GM18861 (cell line): ENCODE measurements around the gene TSPAN16.

ENCODE experiments used
- ATAC-seq: cut with Tn5 transposase; IDR thresholded peaks from one replicate; pipeline ENCODE4 v1.9.1; 2021; ENCODE audit not compliant: unreplicated experiment

Gene TSPAN16

DNA sequence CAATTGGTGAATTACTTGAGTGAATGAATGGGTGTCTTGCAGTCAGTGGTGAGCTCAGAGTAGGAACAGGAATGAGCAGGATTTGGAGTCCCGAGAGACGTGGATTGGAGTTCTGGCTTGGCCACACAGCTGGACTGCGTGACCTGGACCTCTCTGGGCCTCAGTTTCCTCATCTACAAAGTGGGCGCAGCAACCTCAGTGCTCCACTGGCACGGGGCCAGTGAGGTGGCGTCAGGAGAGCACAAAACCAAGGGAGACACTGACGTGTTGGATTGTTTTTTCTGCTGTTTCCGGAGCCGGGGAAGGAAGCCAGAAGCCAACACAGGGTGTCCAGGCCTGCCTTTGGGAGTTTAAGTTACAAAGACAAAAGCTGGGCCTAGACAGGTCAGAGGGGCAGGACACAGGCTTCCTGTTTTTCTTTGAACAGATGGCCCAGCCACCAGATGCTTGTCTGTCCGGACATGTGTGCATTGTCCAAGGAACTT lies 27.1 kb upstream of the TSPAN16 start:
- no peak for ATAC-seq

DNA sequence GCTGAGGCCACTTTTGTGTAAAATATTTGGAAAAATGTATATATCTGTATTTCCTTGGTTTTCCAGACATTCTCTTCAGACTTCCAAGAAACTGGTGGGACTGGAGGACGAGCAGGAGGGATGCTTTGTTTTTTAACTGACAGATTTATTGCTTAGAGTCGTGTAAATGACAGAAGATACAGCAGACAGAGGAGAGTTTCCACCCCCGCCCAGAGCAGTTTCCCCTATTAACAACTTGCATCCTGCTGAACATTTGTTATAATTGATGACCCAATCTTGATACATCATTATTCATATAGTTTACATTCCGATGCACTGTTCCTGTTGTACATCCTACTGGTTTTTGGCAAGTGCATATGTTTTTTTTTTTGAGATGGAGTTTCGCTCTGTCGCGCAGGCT lies 26.6 kb upstream of the TSPAN16 start:
- ATAC-seq, result no peak

- no peak for ATAC-seq
Observed at GRCh38 chr19:11273296-11273695, 22.7 kb upstream of the TSPAN16 start.

GRCh38 chr19:11273989-11274388 lies 22.0 kb upstream of the TSPAN16 start:
- no peak for ATAC-seq

DNA sequence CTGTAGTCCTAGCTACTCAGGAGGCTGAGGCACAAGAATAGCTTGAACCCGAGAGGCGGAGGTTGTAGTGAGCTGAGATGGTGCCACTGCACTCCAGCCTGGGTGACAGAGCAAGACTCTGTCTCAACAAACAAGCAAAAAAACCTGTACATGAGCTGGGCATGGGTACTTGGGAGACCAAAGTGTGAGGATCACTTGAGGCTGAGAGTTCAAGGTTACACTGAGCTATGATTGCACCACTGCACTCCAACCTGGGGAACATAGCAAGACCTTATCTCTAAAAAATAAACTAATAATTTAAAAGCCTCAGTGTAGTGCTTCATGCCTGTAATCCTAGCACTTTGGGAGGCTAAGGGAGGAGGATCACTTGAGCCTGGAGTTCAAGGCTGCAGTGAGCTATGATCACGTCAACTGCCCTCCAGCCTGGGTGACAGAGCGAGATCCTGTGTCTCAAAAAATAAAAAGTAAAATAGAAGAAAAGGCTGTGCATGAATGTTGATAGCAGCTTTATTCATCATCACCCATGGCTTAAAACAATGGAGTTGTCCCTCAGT lies 21.4 kb upstream of the TSPAN16 start:
- no peak for ATAC-seq

DNA sequence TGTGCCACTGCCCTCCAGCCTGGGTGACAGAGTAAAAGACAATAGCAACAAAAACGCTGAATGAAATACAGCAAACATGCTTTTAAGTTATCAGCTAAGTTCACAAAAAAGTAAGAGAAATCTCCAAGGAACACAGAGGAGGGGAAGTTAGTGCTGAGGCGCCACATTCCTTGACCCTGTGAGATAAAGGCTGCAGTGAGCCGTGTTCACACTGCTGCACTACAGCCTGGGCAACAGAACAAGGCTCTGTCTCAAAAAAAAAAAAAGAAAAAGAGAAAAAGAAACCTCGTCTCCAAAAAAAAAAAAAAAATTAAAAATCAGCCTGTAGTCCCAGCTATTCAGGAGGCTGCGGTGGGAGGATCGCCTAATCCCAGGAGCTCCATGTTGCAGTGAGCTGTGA lies 17.3 kb upstream of the TSPAN16 start:
- ATAC-seq, result no peak

- no peak for ATAC-seq
Observed at GRCh38 chr19:11279505-11280236, 16.3 kb upstream of the TSPAN16 start.

GRCh38 chr19:11281356-11282049 lies 14.5 kb upstream of the TSPAN16 start:
- ATAC-seq, result no peak

- ATAC-seq, result no peak
Observed at GRCh38 chr19:11284515-11284914, 11.4 kb upstream of the TSPAN16 start.

DNA sequence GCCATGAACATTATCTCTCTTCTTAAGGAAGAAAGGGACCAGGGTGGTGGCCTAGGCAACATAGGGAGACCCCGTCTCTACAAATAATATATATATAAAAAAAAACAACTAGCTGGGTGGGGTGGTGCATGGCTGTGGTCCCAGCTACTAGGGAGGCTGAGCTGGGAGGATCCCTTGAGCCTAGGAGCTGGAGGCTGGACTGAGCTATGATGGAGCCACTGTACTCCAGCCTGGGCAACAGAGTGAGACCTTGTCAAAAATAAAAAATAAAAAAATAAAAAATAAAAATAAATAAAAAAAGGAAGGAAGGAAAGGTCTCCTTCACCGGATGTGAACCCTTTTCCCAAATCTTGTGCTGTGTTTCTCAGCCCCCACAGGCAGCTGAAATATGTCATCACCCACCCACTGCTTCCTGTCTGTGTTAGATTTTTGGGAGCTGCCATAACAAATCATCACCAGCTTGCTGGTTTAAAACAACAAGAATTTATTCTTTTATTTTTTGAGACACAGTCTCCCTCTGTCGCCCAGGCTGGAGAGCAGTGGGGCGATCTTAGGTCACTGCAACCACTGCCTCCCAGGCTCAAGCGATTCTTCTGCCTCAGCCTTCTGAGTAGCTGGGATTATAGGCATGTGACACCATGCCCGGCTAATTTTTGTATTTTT lies 9.5 kb upstream of the TSPAN16 start:
- no peak for ATAC-seq

DNA sequence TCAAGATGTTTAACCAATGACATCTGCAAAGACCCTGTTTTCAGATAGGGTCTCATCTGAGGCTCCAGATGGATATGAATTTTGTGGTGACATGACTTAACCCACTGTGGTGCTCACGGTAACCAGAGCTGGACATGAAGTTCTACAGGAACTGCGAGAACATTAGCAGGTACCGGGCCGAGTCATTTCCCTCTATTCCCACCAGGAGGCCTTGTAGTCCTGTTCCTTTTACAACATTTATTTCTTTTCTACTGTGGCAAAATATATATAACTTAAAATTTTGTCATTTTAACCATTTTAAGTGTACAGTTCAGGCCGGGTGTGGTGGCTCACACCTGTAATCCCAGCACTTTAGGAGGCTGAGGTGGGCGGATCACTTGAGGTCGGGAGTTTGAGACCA lies 7.6 kb upstream of the TSPAN16 start:
- no peak for ATAC-seq

- ATAC-seq, result no peak
Observed at GRCh38 chr19:11290256-11290655, 5.7 kb upstream of the TSPAN16 start.

DNA sequence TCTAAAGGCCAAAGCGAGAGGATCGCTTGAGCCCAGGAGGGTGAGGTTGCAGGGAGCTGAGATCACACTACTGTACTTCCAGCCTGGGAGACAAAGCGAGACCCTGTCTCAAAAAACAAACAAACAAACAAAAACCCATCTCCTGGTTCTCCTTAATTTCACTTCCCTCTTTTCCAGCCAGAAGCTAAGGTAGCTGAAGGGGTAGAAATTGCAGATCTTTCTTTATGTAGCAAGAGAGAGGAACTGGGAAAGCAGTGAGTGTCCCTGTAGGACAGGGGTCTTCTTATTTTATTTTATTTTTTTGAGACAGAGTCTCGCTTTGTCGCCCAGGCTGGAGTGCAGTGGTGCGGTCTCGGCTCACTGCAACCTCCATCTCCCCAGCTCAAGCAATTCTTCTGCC lies 4.5 kb upstream of the TSPAN16 start:
- ATAC-seq, result no peak

- no peak for ATAC-seq
Observed at GRCh38 chr19:11291991-11292390, 4.0 kb upstream of the TSPAN16 start.

- no peak for ATAC-seq
Observed at GRCh38 chr19:11293433-11294389, 2.2 kb upstream of the TSPAN16 start.

GRCh38 chr19:11295180-11295579 lies 780 bp upstream of the TSPAN16 start:
- ATAC-seq, result no peak

DNA sequence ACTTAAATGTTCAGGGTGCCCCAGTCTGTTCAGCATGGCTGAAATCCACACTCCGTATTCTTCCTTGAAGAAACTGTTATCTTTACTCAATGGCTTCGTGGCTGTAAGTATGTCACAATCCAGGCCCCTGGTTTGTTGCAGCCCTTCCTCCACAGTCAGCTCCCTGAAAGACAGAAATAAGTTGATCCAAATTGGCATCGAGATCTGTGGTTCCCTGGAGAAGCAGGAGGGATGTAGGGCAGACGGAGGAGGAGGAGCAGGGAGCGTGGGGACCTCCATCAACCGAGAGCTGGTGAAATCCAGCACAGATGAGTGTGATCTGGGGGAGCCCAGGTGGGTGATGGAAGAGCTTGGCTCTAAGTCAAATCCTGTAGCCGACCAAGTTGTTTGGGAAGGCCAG lies 304 bp downstream of the TSPAN16 start:
- no peak for ATAC-seq

DNA sequence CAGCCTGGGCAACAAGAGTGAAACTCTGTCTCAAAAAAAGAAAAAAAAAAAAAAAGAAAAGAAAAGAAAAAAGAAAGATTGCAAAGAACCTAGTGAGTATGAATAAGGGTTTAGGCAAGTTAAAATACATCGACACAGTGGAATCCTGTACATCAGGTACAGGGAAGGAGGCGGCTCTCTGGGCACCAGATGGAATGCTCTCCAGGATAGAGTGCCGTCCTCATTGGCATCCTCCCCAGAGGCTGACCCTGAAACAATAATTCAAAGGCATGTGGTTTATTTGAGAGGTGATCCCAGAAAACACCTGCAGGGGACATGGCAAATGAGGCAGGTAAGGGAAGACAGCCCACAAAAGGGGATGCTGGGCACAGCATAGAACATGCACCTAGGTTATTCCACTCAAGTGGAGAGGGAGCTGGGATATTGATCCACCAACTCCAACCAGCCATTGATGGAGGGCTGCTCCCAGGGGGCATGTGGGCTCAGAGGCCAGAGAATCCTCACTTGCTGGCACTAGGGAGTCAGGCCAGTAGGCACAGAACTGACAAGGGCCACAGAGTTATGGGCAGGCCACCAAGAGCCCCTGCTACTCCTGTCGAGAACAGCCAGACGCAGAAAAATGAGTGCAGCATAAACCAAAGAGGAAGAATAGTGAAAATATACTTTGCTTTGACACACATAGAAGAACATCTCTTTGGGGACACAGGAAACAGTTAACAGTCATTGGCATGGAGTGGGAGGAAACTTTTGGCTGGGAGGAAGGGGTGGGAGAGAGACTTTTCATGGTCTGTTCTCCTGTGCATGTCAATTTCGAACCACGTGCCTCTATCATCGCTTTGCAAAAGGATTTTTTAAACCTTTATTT lies 4.2 kb downstream of the TSPAN16 start:
- ATAC-seq, result no peak

DNA sequence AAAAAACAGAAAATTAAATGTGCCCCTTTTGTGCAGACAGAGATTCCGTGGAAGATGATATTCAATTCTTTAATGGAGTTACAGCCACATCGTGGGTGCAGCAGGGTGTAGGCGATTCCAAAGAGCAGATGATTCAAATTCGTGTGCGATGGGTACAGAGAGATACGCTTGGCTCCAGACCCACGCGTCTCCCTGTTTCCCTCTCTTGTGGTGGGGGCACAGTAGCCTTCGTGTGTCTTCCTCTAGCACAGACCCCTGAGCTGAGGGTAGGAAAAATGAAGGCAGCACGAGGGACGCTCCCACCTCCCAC lies 4.8 kb downstream of the TSPAN16 start:
- no peak for ATAC-seq

DNA sequence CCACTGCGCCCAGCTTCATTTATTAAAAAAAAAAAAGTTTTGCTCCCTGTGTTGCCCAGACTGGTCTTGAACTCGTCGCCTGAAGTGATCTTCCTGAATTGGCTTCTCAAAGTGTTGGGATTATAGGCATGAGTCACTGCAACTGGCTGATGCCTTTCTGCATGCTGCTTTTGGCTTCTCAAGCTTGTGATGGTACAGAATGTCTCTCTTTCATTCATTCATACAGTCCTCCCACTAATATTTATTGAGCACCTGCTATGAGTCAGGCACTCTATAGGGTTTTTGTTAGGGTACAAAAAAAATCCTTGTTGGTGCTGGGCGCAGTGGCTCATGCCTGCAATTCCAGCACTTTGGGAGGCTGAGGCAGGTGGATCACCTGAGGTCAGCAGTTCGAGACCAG lies 9.0 kb downstream of the TSPAN16 start:
- no peak for ATAC-seq
